H9 (cell line): ENCODE measurements around the gene SYVN1. TPM values are rescaled to one million over a fixed set of nuclear protein-coding genes. Genes with fewer than 3 reads are reported as not detected.

Experiments
- DNase-seq: peaks from one replicate; pipeline ENCODE4 v3.0.0-alpha.2; 2017
- H2AFZ ChIP-seq: one replicate; pipeline ENCODE4 v1.6.1; 2013; ENCODE audit warnings: mild to moderate bottlenecking, low read length, control low read depth, moderate library complexity
- H2AK5ac ChIP-seq: 2 replicates; pipeline ENCODE4 v1.6.1; 2013; ENCODE audit warnings: low read length, control low read depth, mixed read lengths; ENCODE audit not compliant: insufficient read length
- H2BK120ac ChIP-seq: one replicate; pipeline ENCODE4 v1.6.1; 2013; ENCODE audit warnings: low read depth, mild to moderate bottlenecking, low read length, control low read depth, inconsistent platforms; ENCODE audit not compliant: poor library complexity, severe bottlenecking
- H2BK12ac ChIP-seq: 2 replicates; pipeline ENCODE4 v1.6.1; 2013; ENCODE audit warnings: low read length, control low read depth, mixed read lengths, low read depth; ENCODE audit not compliant: insufficient read length
- H2BK15ac ChIP-seq: 2 replicates; pipeline ENCODE4 v1.6.1; 2013; ENCODE audit warnings: low read depth, low read length, control low read depth
- H2BK20ac ChIP-seq: one replicate; pipeline ENCODE4 v1.6.1; 2013; ENCODE audit warnings: low read depth, mild to moderate bottlenecking, low read length, control low read depth, inconsistent platforms; ENCODE audit not compliant: poor library complexity, severe bottlenecking
- H2BK5ac ChIP-seq: 2 replicates; pipeline ENCODE4 v1.6.1; 2013; ENCODE audit warnings: low read length, control low read depth, mixed read lengths; ENCODE audit not compliant: insufficient read length
- H3K14ac ChIP-seq: 2 replicates; pipeline ENCODE4 v1.6.1; 2013; ENCODE audit warnings: low read length, control low read depth; ENCODE audit not compliant: insufficient read depth
- H3K18ac ChIP-seq: 2 replicates; pipeline ENCODE4 v1.6.1; 2013; ENCODE audit warnings: low read depth, mild to moderate bottlenecking, mixed read lengths, low read length, control low read depth; ENCODE audit not compliant: insufficient read length
- H3K23ac ChIP-seq: 2 replicates; pipeline ENCODE4 v1.6.1; 2013; ENCODE audit warnings: low read length, control low read depth, mixed read lengths, low read depth; ENCODE audit not compliant: insufficient read length
- H3K23me2 ChIP-seq: 2 replicates; pipeline ENCODE4 v1.6.1; 2013; ENCODE audit warnings: low read depth, mild to moderate bottlenecking, mixed read lengths, low read length, control low read depth; ENCODE audit not compliant: insufficient read length, poor library complexity, severe bottlenecking
- H3K27ac ChIP-seq: 2 replicates; pipeline ENCODE4 v1.5.1; 2013; ENCODE audit warnings: low read length, control low read depth, mixed read lengths, low read depth; ENCODE audit not compliant: insufficient read length
- H3K27me3 ChIP-seq: 2 replicates; pipeline ENCODE4 v1.6.1; 2013; ENCODE audit warnings: low read length, control low read depth, inconsistent platforms; ENCODE audit not compliant: insufficient read depth
- H3K4ac ChIP-seq: 2 replicates; pipeline ENCODE4 v1.6.1; 2013; ENCODE audit warnings: low read depth, mild to moderate bottlenecking, control low read depth, inconsistent platforms, low read length, moderate library complexity
- H3K4me1 ChIP-seq: 2 replicates; pipeline ENCODE4 v1.6.1; 2013; ENCODE audit warnings: low read length, control low read depth, inconsistent platforms; ENCODE audit not compliant: insufficient read depth
- H3K4me2 ChIP-seq: 2 replicates; pipeline ENCODE4 v1.6.1; 2013; ENCODE audit warnings: low read length, control low read depth, mixed read lengths; ENCODE audit not compliant: insufficient read length, insufficient read depth
- H3K56ac ChIP-seq: 2 replicates; pipeline ENCODE4 v1.6.1; 2013; ENCODE audit warnings: low read depth, mild to moderate bottlenecking, mixed read lengths, low read length, control low read depth; ENCODE audit not compliant: insufficient read length
- H3K79me1 ChIP-seq: 2 replicates; pipeline ENCODE4 v1.6.1; 2013; ENCODE audit warnings: low read depth, mild to moderate bottlenecking, moderate library complexity, low read length, control low read depth, inconsistent platforms; ENCODE audit not compliant: insufficient read depth, poor library complexity, severe bottlenecking
- H3K79me2 ChIP-seq: 2 replicates; pipeline ENCODE4 v1.6.1; 2013; ENCODE audit warnings: low read length, control low read depth, inconsistent platforms; ENCODE audit not compliant: insufficient read depth
- H3K9ac ChIP-seq: 2 replicates; pipeline ENCODE4 v1.6.1; 2013; ENCODE audit warnings: low read length, control low read depth, mixed read lengths; ENCODE audit not compliant: insufficient read length; ENCODE audit errors: extremely low read depth
- H3K9me3 ChIP-seq: one replicate; pipeline ENCODE4 v1.6.1; 2013; ENCODE audit warnings: low read depth, low read length, inconsistent platforms; ENCODE audit not compliant: control insufficient read depth
- H3T11ph ChIP-seq: one replicate; pipeline ENCODE4 v1.6.1; 2013; ENCODE audit warnings: mild to moderate bottlenecking, low read length, control low read depth, inconsistent platforms
- H4K20me1 ChIP-seq: one replicate; pipeline ENCODE4 v1.6.1; 2013; ENCODE audit not compliant: control insufficient read depth, insufficient read length, insufficient read depth
- H4K5ac ChIP-seq: 2 replicates; pipeline ENCODE4 v1.6.1; 2013; ENCODE audit warnings: low read depth, mild to moderate bottlenecking, mixed read lengths, low read length, control low read depth; ENCODE audit not compliant: insufficient read length
- H4K8ac ChIP-seq: replicated peaks from 2 replicates; pipeline ENCODE4 v1.6.1; 2013; ENCODE audit warnings: low read length, control low read depth, mixed read lengths, low read depth; ENCODE audit not compliant: insufficient read length
- H4K91ac ChIP-seq: 2 replicates; pipeline ENCODE4 v1.6.1; 2013; ENCODE audit warnings: low read depth, mild to moderate bottlenecking, moderate library complexity, mixed read lengths, low read length, control low read depth; ENCODE audit not compliant: insufficient read length
- H3K27ac Mint-ChIP-seq, 3 experiments: 2 replicates in 2 of 3; 3 replicates in 1 of 3; pipeline ENCODE4 v1.8.0; 2020 to 2021; ENCODE audit warnings: mixed read lengths in 3 of 3, mild to moderate bottlenecking in 1 of 3, moderate library complexity in 1 of 3
- H3K27me3 Mint-ChIP-seq: 2 replicates; pipeline ENCODE4 v1.8.0; 2021; ENCODE audit warnings: low read depth, mild to moderate bottlenecking, moderate library complexity, mixed read lengths
- H3K36me3 Mint-ChIP-seq, 3 experiments: 2 replicates in 2 of 3; 3 replicates in 1 of 3; pipeline ENCODE4 v1.8.0; 2020 to 2021; ENCODE audit warnings: low read depth in 3 of 3, mixed read lengths in 3 of 3; ENCODE audit not compliant: insufficient read depth in 1 of 3
- H3K4me1 Mint-ChIP-seq, 2 experiments: 2 replicates each; pipeline ENCODE4 v1.8.0; 2020; ENCODE audit warnings: mixed read lengths in 2 of 2
- H3K4me3 Mint-ChIP-seq, 2 experiments: 2 replicates in 1 of 2; 3 replicates in 1 of 2; pipeline ENCODE4 v1.8.0; 2020 to 2021; ENCODE audit warnings: mild to moderate bottlenecking in 2 of 2, mixed read lengths in 2 of 2, moderate library complexity in 1 of 2
- H3K9me3 Mint-ChIP-seq, 2 experiments: 2 replicates in 1 of 2; 3 replicates in 1 of 2; pipeline ENCODE4 v1.8.0; 2020; ENCODE audit warnings: mild to moderate bottlenecking in 2 of 2, mixed read lengths in 2 of 2, moderate library complexity in 1 of 2
- CTCF ChIP-seq: fragments of 200-600 bp; sonication (generic); conservative IDR thresholded peaks from 3 replicates; pipeline ENCODE4 v1.8.0; 2021; ENCODE audit warnings: antibody characterized with exemption, mild to moderate bottlenecking
- WGBS: extraction: QIAGEN DNeasy Blood & Tissue Kit; methylation state at CpG from one replicate; pipeline ENCODE4 v1.1.7; 2013; ENCODE audit warnings: missing lambda C conversion rate, low lambda C conversion rate, mixed read lengths; ENCODE audit not compliant: insufficient read length; ENCODE audit errors: extremely low coverage; 5-methylcytosine and 5-hydroxymethylcytosine counted together
- long read RNA-seq: library from polyadenylated mRNA; unstranded; transcript quantifications from one replicate; pipeline ENCODE4 v2.0.0, GENCODE V29; 2020
- total RNA-seq: library from RNA; stranded (reverse); gene quantifications from 2 replicates; pipeline ENCODE4 v1.2.1, GENCODE V29; 2021

SYVN1 gene
- 31.3 and 31.6 TPM in 2 replicates for total RNA-seq
- long read RNA-seq, partial matches to known transcripts, result 3 of 4 reads
- long read RNA-seq, other reads (novel, unspliced or antisense), result 1 of 4 reads

GRCh38 chr11:65134240-65134951 lies at the start of gene SYVN1:
TSS of gene SYVN1 (minus strand) at chr11:65134519. CDS start at chr11:65133601, 918 bp downstream.
- Histone ChIP-seq H3K79me2 (no peaks in the 10 kb centered on the region), H3K23me2 (peaks cover 14% of the 10 kb centered on the region), H3K4me2 (peak within 1 kb of the TSS; percentile 58), H4K20me1 (no peaks in the 10 kb centered on the region), H4K91ac (no peak within 1 kb of the TSS), H3T11ph (no peak within 1 kb of the TSS), H3K27me3 (no peaks in the 10 kb centered on the region), H2BK12ac (peak within 1 kb of the TSS; percentile 58), H2BK5ac (peak within 1 kb of the TSS; percentile 77), H2BK20ac (no peak within 1 kb of the TSS), H3K4me1 (no peaks in the 10 kb centered on the region), H2AFZ (no peak within 1 kb of the TSS), H3K79me1 (no peaks in the 10 kb centered on the region), H2BK120ac (no peak within 1 kb of the TSS), H3K4ac (no peak within 1 kb of the TSS), H2BK15ac (no peak within 1 kb of the TSS), H3K18ac (peak within 1 kb of the TSS; percentile 98), H3K9ac (peak within 1 kb of the TSS; percentile 96), H3K9me3 (no peaks in the 10 kb centered on the region), H2AK5ac (no peak within 1 kb of the TSS), H3K23ac (no peak within 1 kb of the TSS), H3K14ac (peak within 1 kb of the TSS; percentile 94), H3K56ac (peak within 1 kb of the TSS; percentile 28), H4K5ac (peak within 1 kb of the TSS; percentile 74), H3K27ac (peak within 1 kb of the TSS; percentile 71), H4K8ac (peak within 1 kb of the TSS; percentile 62)
- peaks cover 5 to 31% (median 26%) of the 10 kb centered on the region in 3 experiments; a peak in 6 of 7 replicates for H3K36me3 Mint-ChIP-seq
- peak within 1 kb of the TSS; percentile 100 for H3K27ac Mint-ChIP-seq
- H3K4me3 Mint-ChIP-seq, result peak within 1 kb of the TSS; percentile 93 to 95
- peak; percentile 83 for DNase-seq
- H3K9me3 Mint-ChIP-seq, result no peaks in the 10 kb centered on the region; a peak in 1 of 5 replicates
- H3K27me3 Mint-ChIP-seq, result peaks cover 2% of the 10 kb centered on the region; the same call in 1 of the 2 replicates
- no peak for TF ChIP-seq CTCF
- no CpG with 5 or more reads among the region's 60 CpGs for WGBS
- H3K4me1 Mint-ChIP-seq, result peaks cover 19 to 23% of the 10 kb centered on the region in 2 experiments
